Purkinje cell (primary cell): ENCODE data around the gene COMMD6. TPM values are rescaled to one million over a fixed set of nuclear protein-coding genes. Genes with fewer than 3 reads are reported as not detected.

ENCODE experiments used
- polyA plus RNA-seq: library from polyadenylated mRNA; unstranded; fragments of >200 nt; fragmentation: Nextera tagmentation; gene quantifications from 2 replicates; pipeline ENCODE4 v1.2.1, GENCODE V29; 2014

The COMMD6 gene
- 264 and 289 TPM in 2 replicates for polyA plus RNA-seq

GRCh38 chr13:75537401-75538365 is at the start of gene COMMD6:
Gene COMMD6, minus strand, starts transcription at chr13:75537841. Its CDS starts 36 bp downstream, at chr13:75537805.

GRCh38 chr13:75549262-75550158 is 11.9 kb upstream of the COMMD6 start, which contains the start of gene UCHL3:
Gene UCHL3, plus strand, starts transcription at chr13:75549791. Its CDS starts 30 bp downstream, at chr13:75549821.

GRCh38 chr13:75482070-75482819 is 55.4 kb downstream of the COMMD6 start, which contains the start of gene TBC1D4:
Gene TBC1D4, minus strand, starts transcription at chr13:75482169. Its CDS starts 402 bp downstream, at chr13:75481767.

Other genes starting within 250 kb of the COMMD6 start
- 35.2 and 40.2 TPM in 2 replicates for gene TBC1D4, start 55.7 kb downstream of the COMMD6 start, polyA plus RNA-seq
- 79.2 and 90.0 TPM in 2 replicates for gene UCHL3, start 11.9 kb upstream of the COMMD6 start, polyA plus RNA-seq
- 122 and 136 TPM in 2 replicates for gene LMO7, start 98.5 kb upstream of the COMMD6 start, polyA plus RNA-seq